Prostate gland (tissue), 2 donors: ENCODE measurements around the gene DPY19L1. TPM values are rescaled to one million over a fixed set of nuclear protein-coding genes. Genes with fewer than 3 reads are reported as not detected.

Experiments
- DNase-seq: peaks from one replicate; pipeline ENCODE4 v3.0.0-alpha.2; 2019; ENCODE audit warnings: low spot score
- H3K27ac ChIP-seq, 2 donors: fragments of 200-600 bp; sonication (generic); 2 replicates each; pipeline ENCODE4 v1.5.1; 2017 to 2019
- H3K27me3 ChIP-seq: fragments of 200-600 bp; sonication (generic); replicated peaks from 2 replicates; pipeline ENCODE4 v1.5.1; 2019; ENCODE audit not compliant: insufficient read depth
- H3K36me3 ChIP-seq, 2 donors: fragments of 200-600 bp; sonication (generic); 1 replicate in 1 of 2; 2 replicates in 1 of 2; pipeline versions ENCODE4 v1.5.1 to v1.8.1; 2017 to 2019
- H3K4me1 ChIP-seq: fragments of 200-600 bp; sonication (generic); replicated peaks from 2 replicates; pipeline ENCODE4 v1.5.1; 2019
- H3K4me3 ChIP-seq, 2 donors: fragments of 200-600 bp; sonication (generic); 2 replicates each; pipeline ENCODE4 v1.5.1; 2017 to 2019
- H3K9me3 ChIP-seq: fragments of 200-600 bp; sonication (generic); 2 replicates; pipeline ENCODE4 v1.5.1; 2017
- CTCF ChIP-seq, 4 experiments: fragments of 200-600 bp in 2 of 4; fragments of 450-650 bp in 2 of 4; sonication (generic) in 2 of 4; IDR thresholded peaks; 1 replicate in 3 of 4; 2 replicates in 1 of 4; pipeline ENCODE4 v1.5.1; 2016 to 2019; ENCODE audit warnings: antibody characterized with exemption in 4 of 4, mild to moderate bottlenecking in 2 of 4, moderate library complexity in 2 of 4
- POLR2A ChIP-seq: fragments of 450-650 bp; IDR thresholded peaks from one replicate; pipeline ENCODE4 v1.6.1; 2016; ENCODE audit warnings: antibody characterized with exemption, mild to moderate bottlenecking
- POLR2AphosphoS5 ChIP-seq: sonication (generic); formaldehyde crosslinking; IDR thresholded peaks from one replicate; pipeline ENCODE4 v1.6.1; 2017; ENCODE audit warnings: antibody characterized with exemption
- WGBS: methylation state at CpG from one replicate; pipeline ENCODE4 v1.1.5; 2018; 5-methylcytosine and 5-hydroxymethylcytosine counted together
- intact Hi-C: fragments of 100-400 bp; cut with DNase I; formaldehyde crosslinking; loops from one replicate; pipeline ENCODE4 v1.14.2; 2022
- total RNA-seq, 2 donors: library from RNA; depleted of rRNA; stranded (reverse); fragments of >200 nt; gene quantifications; one replicate each; pipeline ENCODE4 v1.1.0, GENCODE V29; 2016

DPY19L1 gene
- total RNA-seq, 2 donors from 2014 or later: 9.0 to 48.5 TPM

GRCh38 chr7:35030848-35031247 is 6.4 kb downstream of the DPY19L1 start:
- Histone ChIP-seq H3K27me3 (no peaks in the 10 kb centered on the region), H3K4me3 (no peak overlapping the region), H3K9me3 (no peaks in the 10 kb centered on the region), H3K36me3 (no peaks in the 10 kb centered on the region), H3K4me1 (no peaks in the 10 kb centered on the region), H3K27ac (no peak overlapping the region)
- DNase-seq: no peak
- intact Hi-C loops: loop anchor here (10.0 kb wide), 1 partner anchor 936 kb away; no protein-coding TSS in a partner anchor
- 45% methylated on average over 2 of the region's 2 CpGs for WGBS
- TF ChIP-seq POLR2A (no peak), CTCF (IDR thresholded peaks at IDR 0.05) (no peak), POLR2AphosphoS5 (no peak)

- TF ChIP-seq POLR2AphosphoS5 (no peak), POLR2A (no peak), CTCF (IDR thresholded peaks at IDR 0.05) (no peak)
- no peaks in the 10 kb centered on the region for H3K36me3 ChIP-seq
Measured at GRCh38 chr7:35029311-35029710, 8.0 kb downstream of the DPY19L1 start.

DNA sequence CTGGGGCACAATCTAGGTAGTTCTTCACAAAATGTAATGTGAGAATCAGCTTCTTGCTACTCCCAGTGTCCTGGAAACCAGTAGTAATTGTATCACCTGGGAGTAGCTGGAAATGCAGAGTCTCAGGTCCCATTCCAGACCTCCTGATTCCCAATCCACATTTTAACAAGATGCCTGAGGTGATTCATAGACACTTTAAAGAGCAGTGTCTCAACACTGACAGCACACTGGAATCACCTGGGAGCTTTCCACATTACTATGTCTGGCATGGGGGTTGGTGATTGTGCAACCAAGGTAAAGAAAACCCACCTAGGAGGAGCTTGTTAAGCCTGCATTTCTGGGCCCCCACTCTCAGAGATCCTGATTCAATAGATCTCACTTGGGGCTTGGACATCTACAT is 11.1 kb downstream of the DPY19L1 start:
- TF ChIP-seq POLR2A (no peak), CTCF (IDR thresholded peaks at IDR 0.05) (no peak), POLR2AphosphoS5 (no peak)
- DNase-seq: no peak
- H3K9me3 ChIP-seq: no peaks in the 10 kb centered on the region
- H3K36me3 ChIP-seq: no peaks in the 10 kb centered on the region
- no peak overlapping the region for H3K4me3 ChIP-seq
- H3K27me3 ChIP-seq: no peaks in the 10 kb centered on the region
- no peak overlapping the region for H3K27ac ChIP-seq
- H3K4me1 ChIP-seq: no peaks in the 10 kb centered on the region
- intact Hi-C loops: no loop called here

More at GRCh38 chr7:35029311-35029710, 8.0 kb downstream of the DPY19L1 start:
- 79% methylated on average over 1 of the region's 1 CpG for WGBS
- DNase-seq: no peak
- intact Hi-C loops: no loop called here
- no peaks in the 10 kb centered on the region for H3K27me3 ChIP-seq
- no peaks in the 10 kb centered on the region for H3K9me3 ChIP-seq
- H3K4me1 ChIP-seq: no peaks in the 10 kb centered on the region
- H3K27ac ChIP-seq: no peak overlapping the region
- H3K4me3 ChIP-seq: no peak overlapping the region

DNA sequence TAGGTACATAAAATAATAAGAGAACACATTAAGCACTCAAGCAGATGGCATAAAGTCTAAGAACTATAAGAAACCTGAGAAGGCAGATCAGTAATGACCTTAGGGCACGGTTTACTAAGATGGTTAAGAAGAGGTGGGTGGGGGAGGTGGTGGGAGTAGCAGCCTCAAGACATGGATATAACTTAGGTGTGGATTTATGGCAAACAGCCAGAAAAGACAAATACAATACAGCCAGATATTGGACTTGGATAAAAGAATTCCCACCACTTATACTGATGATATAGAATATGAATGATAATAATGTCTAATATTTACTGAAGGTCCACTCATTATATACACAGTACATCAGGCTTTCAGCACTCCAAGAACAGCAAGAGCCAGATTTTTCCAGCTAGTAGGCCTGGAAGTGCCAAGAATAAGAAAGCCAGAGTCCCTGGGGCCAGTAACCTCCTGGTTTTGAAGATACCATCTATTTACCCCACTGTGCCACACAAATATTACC is 11.9 kb downstream of the DPY19L1 start:
- intact Hi-C loops: no loop called here
- Histone ChIP-seq H3K27ac (no peak overlapping the region), H3K27me3 (no peaks in the 10 kb centered on the region), H3K4me3 (no peak overlapping the region), H3K36me3 (no peaks in the 10 kb centered on the region), H3K4me1 (no peaks in the 10 kb centered on the region), H3K9me3 (no peaks in the 10 kb centered on the region)
- TF ChIP-seq CTCF (IDR thresholded peaks at IDR 0.05): no peak
- WGBS: 44% methylated on average over 1 of the region's 1 CpG
- no peak for DNase-seq

DNA sequence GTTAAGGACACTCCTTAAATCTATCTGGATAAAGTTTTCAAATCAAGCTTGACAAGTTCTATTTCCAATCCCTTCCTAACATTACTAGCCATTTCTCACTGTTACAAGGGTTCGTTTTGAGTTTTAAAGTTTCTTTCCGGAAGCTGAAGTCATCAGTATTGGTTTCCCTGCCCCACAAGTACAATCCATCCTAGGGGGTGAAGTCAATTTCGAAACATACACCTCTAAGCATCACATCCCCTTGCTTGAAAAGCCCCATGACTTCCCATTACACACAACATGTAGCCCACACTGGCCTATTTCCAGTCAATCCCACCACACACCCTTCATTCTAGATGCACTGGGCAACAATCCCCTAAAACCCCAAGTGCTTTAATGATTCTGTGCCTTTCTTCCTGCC is 13.0 kb downstream of the DPY19L1 start:
- 96% methylated on average over 3 of the region's 3 CpGs for WGBS
- intact Hi-C loops: no loop called here
- no peaks in the 10 kb centered on the region for H3K4me1 ChIP-seq
- no peak for DNase-seq
- no peaks in the 10 kb centered on the region for H3K36me3 ChIP-seq
- no peak for TF ChIP-seq POLR2A
- TF ChIP-seq POLR2AphosphoS5: no peak
- TF ChIP-seq CTCF (IDR thresholded peaks at IDR 0.05): no peak
- H3K27me3 ChIP-seq: no peaks in the 10 kb centered on the region
- no peak overlapping the region for H3K4me3 ChIP-seq
- H3K9me3 ChIP-seq: no peaks in the 10 kb centered on the region
- no peak overlapping the region for H3K27ac ChIP-seq
